Stimulated activated naive CD8-positive, alpha-beta T cell treated with anti-CD3 and anti-CD28 coated beads, Interleukin-15, Interleukin-2, amounts not matched to agents 100 ng/mL and 50 ng/mL, for 24 hours (primary cell): ENCODE measurements around the gene TRAF2.

ENCODE experiments used
- H3K27ac Mint-ChIP-seq: one replicate; pipeline ENCODE4 v1.8.0; 2021; ENCODE audit warnings: mild to moderate bottlenecking, mixed read lengths
- H3K27me3 Mint-ChIP-seq: one replicate; pipeline ENCODE4 v1.8.0; 2021; ENCODE audit warnings: mixed read lengths
- H3K36me3 Mint-ChIP-seq: one replicate; pipeline ENCODE4 v1.8.0; 2021; ENCODE audit warnings: low read depth, mixed read lengths
- H3K4me1 Mint-ChIP-seq: one replicate; pipeline ENCODE4 v1.8.0; 2021; ENCODE audit warnings: low read depth, mixed read lengths
- H3K4me3 Mint-ChIP-seq: one replicate; pipeline ENCODE4 v1.8.0; 2021; ENCODE audit warnings: mild to moderate bottlenecking, mixed read lengths
- H3K9me3 Mint-ChIP-seq: one replicate; pipeline ENCODE4 v1.8.0; 2021; ENCODE audit warnings: mixed read lengths

Gene TRAF2

GRCh38 chr9:136939431-136939995, 53.2 kb downstream of the TRAF2 start:
- Mint-ChIP-seq H3K9me3 (no peaks in the 10 kb centered on the region), H3K4me1 (peaks cover 6% of the 10 kb centered on the region), H3K27ac (no peak overlapping the region), H3K4me3 (no peak overlapping the region), H3K27me3 (no peaks in the 10 kb centered on the region), H3K36me3 (peaks cover 23% of the 10 kb centered on the region)

GRCh38 chr9:136939996-136940525, 53.7 kb downstream of the TRAF2 start:
- no peaks in the 10 kb centered on the region for H3K27me3 Mint-ChIP-seq
- H3K4me1 Mint-ChIP-seq = peaks cover 9% of the 10 kb centered on the region
- no peaks in the 10 kb centered on the region for H3K9me3 Mint-ChIP-seq
- H3K4me3 Mint-ChIP-seq = no peak overlapping the region
- no peak overlapping the region for H3K27ac Mint-ChIP-seq
- peaks cover 23% of the 10 kb centered on the region for H3K36me3 Mint-ChIP-seq

- Mint-ChIP-seq H3K4me3 (no peak overlapping the region), H3K27me3 (no peaks in the 10 kb centered on the region), H3K9me3 (no peaks in the 10 kb centered on the region), H3K36me3 (peaks cover 23% of the 10 kb centered on the region), H3K27ac (no peak overlapping the region), H3K4me1 (peaks cover 9% of the 10 kb centered on the region)
Measured at GRCh38 chr9:136940526-136941230, 54.4 kb downstream of the TRAF2 start.

- Mint-ChIP-seq H3K27me3 (no peaks in the 10 kb centered on the region), H3K4me3 (no peak overlapping the region), H3K4me1 (peaks cover 9% of the 10 kb centered on the region), H3K36me3 (peaks cover 23% of the 10 kb centered on the region), H3K9me3 (no peaks in the 10 kb centered on the region), H3K27ac (no peak overlapping the region)
Measured at GRCh38 chr9:136941231-136942111, 55.2 kb downstream of the TRAF2 start.

- Mint-ChIP-seq H3K4me1 (peaks cover 9% of the 10 kb centered on the region), H3K36me3 (peaks cover 21% of the 10 kb centered on the region), H3K4me3 (peak overlapping the region; percentile 20), H3K27ac (no peak overlapping the region), H3K27me3 (no peaks in the 10 kb centered on the region), H3K9me3 (no peaks in the 10 kb centered on the region)
Measured at GRCh38 chr9:136942112-136942880, 56.0 kb downstream of the TRAF2 start.

- H3K4me1 Mint-ChIP-seq = peaks cover 9% of the 10 kb centered on the region
- no peak overlapping the region for H3K27ac Mint-ChIP-seq
- no peaks in the 10 kb centered on the region for H3K27me3 Mint-ChIP-seq
- no peaks in the 10 kb centered on the region for H3K9me3 Mint-ChIP-seq
- peaks cover 19% of the 10 kb centered on the region for H3K36me3 Mint-ChIP-seq
- H3K4me3 Mint-ChIP-seq = peak overlapping the region; percentile 20
Measured at GRCh38 chr9:136942881-136943230, 56.5 kb downstream of the TRAF2 start.

GRCh38 chr9:136943291-136944211, 57.2 kb downstream of the TRAF2 start:
- H3K36me3 Mint-ChIP-seq = peaks cover 17% of the 10 kb centered on the region

GRCh38 chr9:136944212-136944518, 57.8 kb downstream of the TRAF2 start:
- no peaks in the 10 kb centered on the region for H3K9me3 Mint-ChIP-seq
- no peaks in the 10 kb centered on the region for H3K27me3 Mint-ChIP-seq
- peaks cover 11% of the 10 kb centered on the region for H3K36me3 Mint-ChIP-seq
- H3K4me1 Mint-ChIP-seq = peaks cover 9% of the 10 kb centered on the region
- peak overlapping the region; percentile 82 for H3K4me3 Mint-ChIP-seq
- H3K27ac Mint-ChIP-seq = peak overlapping the region; percentile 80

More at GRCh38 chr9:136943291-136944211, 57.2 kb downstream of the TRAF2 start:
- Mint-ChIP-seq H3K27ac (peak overlapping the region; percentile 80), H3K4me1 (peaks cover 9% of the 10 kb centered on the region), H3K9me3 (no peaks in the 10 kb centered on the region), H3K27me3 (no peaks in the 10 kb centered on the region), H3K4me3 (peak overlapping the region; percentile 82)

GRCh38 chr9:136944519-136945332, 58.4 kb downstream of the TRAF2 start, which contains the start of the genes C8G and FBXW5:
TSS of gene C8G (plus strand) at chr9:136945243. CDS start at chr9:136945321, 78 bp downstream.
TSS of gene FBXW5 (minus strand) at chr9:136944738. CDS start at chr9:136944083, 655 bp downstream.
- Mint-ChIP-seq H3K27ac (peak within 1 kb of the TSS; percentile 80), H3K4me1 (peaks cover 9% of the 10 kb centered on the region), H3K36me3 (peaks cover 9% of the 10 kb centered on the region), H3K9me3 (no peaks in the 10 kb centered on the region), H3K27me3 (no peaks in the 10 kb centered on the region), H3K4me3 (peak within 1 kb of the TSS; percentile 82)

GRCh38 chr9:136945333-136946227, 59.3 kb downstream of the TRAF2 start:
- peaks cover 13% of the 10 kb centered on the region for H3K4me1 Mint-ChIP-seq
- peaks cover 9% of the 10 kb centered on the region for H3K36me3 Mint-ChIP-seq
- no peak overlapping the region for H3K4me3 Mint-ChIP-seq
- H3K27ac Mint-ChIP-seq = no peak overlapping the region
- no peaks in the 10 kb centered on the region for H3K9me3 Mint-ChIP-seq
- no peaks in the 10 kb centered on the region for H3K27me3 Mint-ChIP-seq

- peaks cover 5% of the 10 kb centered on the region for H3K36me3 Mint-ChIP-seq
- no peaks in the 10 kb centered on the region for H3K27me3 Mint-ChIP-seq
- no peak overlapping the region for H3K27ac Mint-ChIP-seq
Measured at GRCh38 chr9:136946228-136947027, 60.1 kb downstream of the TRAF2 start.

More at GRCh38 chr9:136946228-136947027, 60.1 kb downstream of the TRAF2 start:
- Mint-ChIP-seq H3K4me3 (no peak overlapping the region), H3K9me3 (no peaks in the 10 kb centered on the region), H3K4me1 (peaks cover 13% of the 10 kb centered on the region)
